AG04450 (cell line): Measurements from ENCODE around the gene LGALS14. TPM values are rescaled to one million over a fixed set of nuclear protein-coding genes. Genes with fewer than 3 reads are reported as not detected.
"Not testable (repeated sequence)": the region's sequence is repeated elsewhere in the genome, so short reads cannot be mapped to it uniquely, and the experiment has no call there.

Experiments
- CTCF ChIA-PET: fragments of 300-600, 350-600 bp; formaldehyde crosslinking; extraction: SDS; loops from one replicate; lab custom pipeline; 2022; ENCODE audit warnings: antibody characterized with exemption, inconsistent platforms; lab: Charles Lee
- POLR2A ChIA-PET: fragments of 350-600 bp; formaldehyde crosslinking; extraction: SDS; loops from one replicate; lab custom pipeline; 2021; ENCODE audit warnings: antibody characterized with exemption, inconsistent platforms; lab: Yijun Ruan, JAX
- DNase-seq: peaks from one replicate; pipeline ENCODE4 v3.0.0-alpha.2; 2011; ENCODE audit warnings: low read depth, low spot score
- H3K27ac ChIP-seq: one replicate; pipeline ENCODE4 v1.5.1; 2012; ENCODE audit warnings: low read depth, low read length, control low read depth
- H3K27me3 ChIP-seq: one replicate; pipeline ENCODE4 v1.6.0; 2012; ENCODE audit warnings: low read length; ENCODE audit not compliant: control insufficient read depth, insufficient read depth
- H3K4me3 ChIP-seq: 2 replicates; pipeline ENCODE4 v1.5.1; 2011; ENCODE audit warnings: mild to moderate bottlenecking, low read depth, low read length, control low read depth
- H3K9me3 ChIP-seq: 2 replicates; pipeline ENCODE4 v1.5.1; 2012; ENCODE audit warnings: low read length; ENCODE audit not compliant: control insufficient read depth, insufficient read depth
- polyA minus RNA-seq: library from RNA; depleted of rRNA, polyadenylated mRNA; stranded (reverse); fragments of >200 nt; gene quantifications from 2 replicates; pipeline ENCODE4 v1.2.3, GENCODE V29; 2011; rRNA and poly(A)+ RNA removed
- polyA plus RNA-seq: library from polyadenylated mRNA; depleted of rRNA; stranded (reverse); fragments of >200 nt; gene quantifications from 2 replicates; pipeline ENCODE4 v1.2.3, GENCODE V29; 2011; rRNA removed
- TF ChIP-seq, protein P1 (sequence below): IDR thresholded peaks from 2 replicates; pipeline ENCODE4 v1.5.1; 2011; ENCODE audit warnings: low read depth, low read length, control low read depth, inconsistent platforms

The LGALS14 gene, protein sequence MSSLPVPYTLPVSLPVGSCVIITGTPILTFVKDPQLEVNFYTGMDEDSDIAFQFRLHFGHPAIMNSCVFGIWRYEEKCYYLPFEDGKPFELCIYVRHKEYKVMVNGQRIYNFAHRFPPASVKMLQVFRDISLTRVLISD
- polyA plus RNA-seq (not detected in 2 replicates), polyA minus RNA-seq (not detected in 2 replicates)

DNA sequence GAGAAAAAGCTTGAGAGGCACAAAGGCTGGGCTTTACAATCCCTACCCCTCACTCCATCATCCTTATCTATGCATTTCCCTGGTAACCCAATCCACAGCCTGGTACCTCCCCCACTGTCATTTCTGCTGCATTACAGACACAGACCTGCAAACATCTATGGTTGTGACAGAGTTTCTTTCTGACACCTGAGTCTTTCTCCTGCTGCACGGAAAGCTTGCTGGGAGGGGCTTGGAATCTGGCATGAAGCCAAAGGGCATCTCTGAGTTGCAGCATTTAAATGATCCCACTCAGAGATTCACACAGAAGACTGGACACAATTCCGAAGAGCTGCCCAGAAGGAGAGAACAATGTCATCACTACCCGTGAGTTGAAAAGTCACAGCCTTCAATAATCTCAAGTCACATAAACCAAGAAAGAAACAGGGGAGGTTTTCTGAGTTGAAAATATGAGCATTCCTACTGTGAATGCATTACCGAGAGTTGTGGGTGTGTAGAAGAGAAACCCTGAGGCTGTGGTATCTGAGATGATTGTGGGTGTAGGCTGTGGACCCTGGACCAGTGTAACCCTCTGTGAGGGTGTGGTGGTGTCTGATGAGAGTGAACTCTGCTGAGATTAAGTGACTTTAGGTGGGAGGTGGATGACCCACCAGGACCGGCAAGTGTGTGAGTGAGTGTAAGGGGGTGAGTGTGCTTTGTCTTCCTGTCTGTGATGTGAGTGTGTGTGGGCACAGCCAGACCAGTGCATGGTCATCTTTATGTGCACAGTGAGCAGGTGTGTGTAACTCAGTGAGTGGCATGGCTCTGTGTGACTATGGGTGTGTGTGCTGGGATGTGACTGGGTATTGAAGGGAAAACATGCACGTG lies at the start of gene LGALS14:
Gene LGALS14, plus strand, starts transcription at position 301 of the 864 bp plus-strand sequence. Its CDS starts 48 bp downstream, at position 349.
- Histone ChIP-seq H3K27me3 (peaks cover 2% of the 10 kb centered on the region), H3K27ac (no peak within 1 kb of the TSS), H3K4me3 (no peak within 1 kb of the TSS), H3K9me3 (no peaks in the 10 kb centered on the region)
- DNase-seq, result no peak
- TF ChIP-seq, protein P1, sequence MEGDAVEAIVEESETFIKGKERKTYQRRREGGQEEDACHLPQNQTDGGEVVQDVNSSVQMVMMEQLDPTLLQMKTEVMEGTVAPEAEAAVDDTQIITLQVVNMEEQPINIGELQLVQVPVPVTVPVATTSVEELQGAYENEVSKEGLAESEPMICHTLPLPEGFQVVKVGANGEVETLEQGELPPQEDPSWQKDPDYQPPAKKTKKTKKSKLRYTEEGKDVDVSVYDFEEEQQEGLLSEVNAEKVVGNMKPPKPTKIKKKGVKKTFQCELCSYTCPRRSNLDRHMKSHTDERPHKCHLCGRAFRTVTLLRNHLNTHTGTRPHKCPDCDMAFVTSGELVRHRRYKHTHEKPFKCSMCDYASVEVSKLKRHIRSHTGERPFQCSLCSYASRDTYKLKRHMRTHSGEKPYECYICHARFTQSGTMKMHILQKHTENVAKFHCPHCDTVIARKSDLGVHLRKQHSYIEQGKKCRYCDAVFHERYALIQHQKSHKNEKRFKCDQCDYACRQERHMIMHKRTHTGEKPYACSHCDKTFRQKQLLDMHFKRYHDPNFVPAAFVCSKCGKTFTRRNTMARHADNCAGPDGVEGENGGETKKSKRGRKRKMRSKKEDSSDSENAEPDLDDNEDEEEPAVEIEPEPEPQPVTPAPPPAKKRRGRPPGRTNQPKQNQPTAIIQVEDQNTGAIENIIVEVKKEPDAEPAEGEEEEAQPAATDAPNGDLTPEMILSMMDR, result no peak
- ChIA-PET CTCF (no interaction called here), POLR2A (no interaction called here)

DNA sequence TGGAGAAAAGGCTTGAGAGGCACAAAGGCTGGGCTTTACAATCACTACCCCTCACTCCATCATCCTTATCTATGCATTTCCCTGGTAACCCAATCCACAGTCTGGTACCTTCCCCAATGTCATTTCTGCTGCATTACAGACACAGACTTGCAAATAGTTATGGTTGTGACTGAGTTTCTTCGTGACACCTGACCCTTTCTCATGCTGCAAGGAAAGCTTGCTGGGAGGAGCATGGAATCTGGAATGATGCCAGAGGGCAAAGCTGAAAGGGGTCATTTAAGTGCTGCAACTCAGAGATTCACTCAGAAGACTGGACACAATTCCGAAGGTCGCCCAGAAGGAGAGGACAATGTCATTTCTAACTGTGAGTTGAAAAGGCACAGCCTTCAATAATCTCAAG lies 48.7 kb upstream of the LGALS14 start, which contains the start of gene LGALS16:
Gene LGALS16, plus strand, starts transcription at position 301 of the 400 bp plus-strand sequence. Its CDS starts 49 bp downstream, at position 350.
- ChIA-PET POLR2A (no interaction called here), CTCF (no interaction called here)
- DNase-seq, result no peak
- H3K4me3 ChIP-seq, result no peak within 1 kb of the TSS
- no peaks in the 10 kb centered on the region for H3K27me3 ChIP-seq
- H3K27ac ChIP-seq, result no peak within 1 kb of the TSS
- TF ChIP-seq, protein P1, result no peak
- H3K9me3 ChIP-seq, result no peaks in the 10 kb centered on the region

DNA sequence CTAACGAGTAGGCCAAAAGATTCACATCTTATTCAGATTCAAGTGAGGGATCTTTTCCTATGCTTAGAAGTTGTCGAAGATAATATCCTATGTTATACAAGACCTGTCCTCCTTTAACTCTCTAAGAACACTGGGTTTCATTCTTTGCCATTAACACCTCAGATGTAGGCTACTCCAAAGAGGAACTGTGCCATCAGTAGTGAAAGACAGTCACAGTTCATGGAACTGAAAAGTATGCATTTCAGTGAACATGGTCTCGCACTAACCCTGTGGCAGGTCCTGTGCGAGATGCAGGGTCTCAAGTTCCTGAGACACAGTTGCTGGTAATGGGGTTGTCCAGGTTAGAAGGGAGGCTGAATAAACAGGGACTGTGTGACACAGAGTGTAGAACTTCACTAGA lies 44.5 kb upstream of the LGALS14 start:
- TF ChIP-seq, protein P1, result no peak
- Histone ChIP-seq H3K4me3 (no peak overlapping the region), H3K27ac (no peak overlapping the region), H3K27me3 (no peaks in the 10 kb centered on the region), H3K9me3 (no peaks in the 10 kb centered on the region)
- CTCF ChIA-PET, result no interaction called here
- DNase-seq, result no peak
- POLR2A ChIA-PET, result no interaction called here

DNA sequence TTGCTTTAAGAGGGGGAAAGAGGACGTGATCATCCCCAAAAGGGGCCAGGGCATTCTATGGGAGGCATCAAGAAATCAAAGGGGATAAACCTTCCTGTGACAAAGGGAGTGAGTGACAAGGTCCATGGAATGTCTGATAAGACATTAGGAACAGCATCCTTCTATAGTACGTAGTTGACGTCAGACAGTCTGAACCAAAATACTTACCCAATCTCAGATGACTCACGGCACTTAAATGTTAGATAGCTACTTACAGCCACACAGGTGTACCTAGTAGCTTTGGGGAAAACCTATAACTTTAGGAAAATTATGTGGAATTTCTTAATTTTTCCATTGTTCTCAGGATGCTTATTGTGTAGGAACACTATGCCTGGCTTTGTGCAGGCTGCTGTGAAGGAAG lies 43.6 kb upstream of the LGALS14 start:
- no peaks in the 10 kb centered on the region for H3K9me3 ChIP-seq
- TF ChIP-seq, protein P1, result no peak
- DNase-seq, result no peak
- ChIA-PET CTCF (no interaction called here), POLR2A (no interaction called here)
- no peak overlapping the region for H3K27ac ChIP-seq
- H3K4me3 ChIP-seq, result no peak overlapping the region
- no peaks in the 10 kb centered on the region for H3K27me3 ChIP-seq

DNA sequence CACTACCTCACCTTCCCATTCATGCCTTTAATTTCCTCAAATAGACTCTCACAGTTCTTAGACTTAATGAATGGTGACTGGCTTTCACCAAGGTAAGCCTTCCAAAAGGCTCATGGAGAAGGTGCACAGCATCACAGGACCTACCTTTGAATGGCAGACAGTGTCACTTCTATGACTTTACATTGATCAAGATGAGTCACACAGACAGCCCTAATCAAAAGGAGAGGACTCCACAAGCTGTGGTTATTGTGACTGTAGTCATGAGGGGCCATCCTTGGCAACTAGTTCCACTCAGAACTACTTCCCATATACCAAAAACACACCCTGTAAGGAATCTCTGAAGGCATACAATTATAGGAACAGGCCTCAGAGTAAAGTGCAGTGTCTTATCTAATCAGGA lies 42.7 kb upstream of the LGALS14 start:
- CTCF ChIA-PET, result no interaction called here
- H3K9me3 ChIP-seq, result no peaks in the 10 kb centered on the region
- H3K27me3 ChIP-seq, result no peaks in the 10 kb centered on the region

DNA sequence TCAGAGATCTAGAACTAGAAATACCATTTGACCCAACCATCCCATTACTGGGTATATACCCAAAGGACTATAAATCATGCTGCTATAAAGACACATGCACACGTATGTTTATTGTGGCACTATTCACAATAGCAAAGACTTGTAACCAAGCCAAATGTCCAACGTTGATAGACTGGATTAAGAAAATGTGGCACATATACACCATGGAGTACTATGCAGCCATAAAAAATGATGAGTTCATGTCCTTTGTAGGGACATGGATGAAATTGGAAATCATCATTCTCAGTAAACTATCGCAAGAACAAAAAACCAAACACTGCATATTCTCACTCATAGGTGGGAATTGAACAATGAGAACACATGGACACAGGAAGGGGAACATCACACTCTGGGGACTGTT lies 34.4 kb upstream of the LGALS14 start:
- DNase-seq, H3K27ac ChIP-seq: not testable (repeated sequence)

More for the DNA sequence above, 42.7 kb upstream of the LGALS14 start:
- TF ChIP-seq, protein P1, result no peak
- no peak overlapping the region for H3K4me3 ChIP-seq
- POLR2A ChIA-PET, result no interaction called here
- DNase-seq, result no peak
- H3K27ac ChIP-seq, result no peak overlapping the region

More for the DNA sequence above, 34.4 kb upstream of the LGALS14 start:
- CTCF ChIA-PET, H3K27me3 ChIP-seq, POLR2A ChIA-PET, H3K9me3 ChIP-seq, H3K4me3 ChIP-seq: not testable (repeated sequence)
